Fibroblast of skin of abdomen (primary cell): ENCODE data around the gene MCCC1.
"Not testable (repeated sequence)": the region's sequence is repeated elsewhere in the genome, so short reads cannot be mapped to it uniquely, and the experiment has no call there.

Experiments
- DNase-seq: peaks from one replicate; pipeline ENCODE4 v3.0.0-alpha.2; 2013

Gene MCCC1

DNA sequence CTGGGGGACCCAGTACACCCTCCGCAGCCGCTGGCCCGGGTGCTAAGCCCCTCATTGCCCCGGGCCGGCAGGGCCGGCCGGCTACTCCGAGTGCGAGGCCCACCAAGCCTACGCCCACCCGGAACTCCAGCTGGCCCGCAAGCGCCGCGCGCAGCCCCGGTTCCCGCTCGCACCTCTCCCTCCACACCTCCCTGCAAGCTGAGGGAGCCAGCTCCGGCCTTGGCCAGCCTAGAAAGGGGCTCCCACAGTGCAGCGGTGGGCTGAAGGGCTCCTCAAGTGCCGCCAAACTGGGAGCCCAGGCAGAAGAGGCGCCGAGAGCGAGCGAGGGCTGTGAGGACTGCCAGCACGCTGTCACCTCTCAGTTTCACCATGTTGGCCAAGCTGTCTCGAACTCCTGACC is 4.7 kb upstream of the MCCC1 start:
- not testable (repeated sequence) for DNase-seq

DNA sequence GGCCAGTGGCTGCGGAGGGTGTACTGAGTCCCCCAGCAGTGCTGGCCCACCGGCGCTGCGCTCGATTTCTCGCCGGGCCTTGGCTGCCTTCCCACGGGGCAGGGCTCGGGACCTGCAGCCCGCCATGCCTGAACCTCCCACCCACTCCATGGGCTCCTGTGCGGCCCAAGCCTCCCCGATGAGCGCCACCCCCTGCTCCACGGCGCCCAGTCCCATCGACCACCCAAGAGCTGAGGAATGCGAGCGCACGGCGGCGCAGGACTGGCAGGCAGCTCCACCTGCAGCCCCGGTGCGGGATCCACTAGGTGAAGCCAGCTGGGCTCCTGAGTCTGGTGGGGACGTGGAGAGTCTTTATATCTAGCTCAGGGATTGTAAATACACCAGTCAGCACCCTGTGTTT is 1.7 kb upstream of the MCCC1 start:
- DNase-seq: not testable (repeated sequence)

DNA sequence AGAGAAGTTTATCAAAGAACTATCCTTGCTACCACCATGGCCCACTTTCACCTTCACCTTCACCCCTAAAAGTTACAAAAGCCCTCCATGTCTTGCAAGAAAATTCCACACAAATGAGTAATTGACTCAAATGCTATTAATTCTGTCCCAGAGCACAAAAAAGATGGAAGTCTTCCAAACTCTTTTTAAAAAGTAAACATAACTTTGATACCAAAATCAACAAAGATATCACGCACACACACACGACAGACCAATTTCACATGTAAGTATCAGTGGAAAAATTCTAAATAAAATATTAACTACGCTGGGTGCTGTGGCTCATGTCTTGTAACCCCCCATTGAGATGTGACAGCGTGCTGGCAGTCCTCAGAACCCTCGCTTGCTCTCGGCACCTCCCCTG is 1.1 kb upstream of the MCCC1 start:
- DNase-seq: peak; percentile 13

DNA sequence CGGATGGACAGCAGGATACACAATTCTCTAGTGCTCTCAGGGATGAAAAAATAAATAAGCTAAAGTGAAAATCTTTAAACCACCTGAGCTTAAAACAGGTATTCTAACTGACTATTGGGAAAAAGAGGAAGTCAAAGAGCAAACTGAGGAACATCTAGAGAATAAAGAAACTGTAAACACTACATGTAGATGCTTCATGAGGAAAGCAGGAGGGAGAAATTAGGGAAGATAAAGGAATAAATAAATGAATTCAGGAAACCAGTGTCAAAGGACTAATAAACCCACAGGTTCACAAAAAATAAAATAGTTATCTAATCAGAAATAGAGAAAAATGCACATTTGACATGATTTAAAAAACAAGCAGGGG is 525 bp upstream of the MCCC1 start:
- DNase-seq: no peak

DNA sequence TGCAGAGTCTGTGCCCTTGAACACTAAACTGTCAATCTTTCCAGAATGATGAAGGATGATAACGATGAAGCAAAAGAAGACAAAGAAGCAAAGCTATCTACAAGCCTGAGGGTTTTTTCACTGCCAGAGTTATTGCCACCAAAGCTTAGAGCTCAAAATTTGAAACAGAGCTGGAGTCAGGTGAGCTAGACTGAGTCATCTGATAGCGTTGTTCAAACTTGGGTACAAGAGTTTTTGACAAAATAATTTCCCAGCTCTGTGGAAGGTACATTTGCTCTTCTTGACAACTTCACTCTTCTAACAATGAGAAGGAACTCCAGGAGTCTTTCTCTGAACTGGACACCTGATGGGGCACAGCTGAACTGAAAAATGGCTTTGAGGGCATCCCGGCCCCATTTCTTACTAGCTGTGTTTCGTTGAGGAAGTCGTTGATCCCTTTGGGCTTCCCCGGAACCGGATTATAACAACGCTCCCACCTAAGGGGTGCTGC is 715 bp downstream of the MCCC1 start:
- no peak for DNase-seq

DNA sequence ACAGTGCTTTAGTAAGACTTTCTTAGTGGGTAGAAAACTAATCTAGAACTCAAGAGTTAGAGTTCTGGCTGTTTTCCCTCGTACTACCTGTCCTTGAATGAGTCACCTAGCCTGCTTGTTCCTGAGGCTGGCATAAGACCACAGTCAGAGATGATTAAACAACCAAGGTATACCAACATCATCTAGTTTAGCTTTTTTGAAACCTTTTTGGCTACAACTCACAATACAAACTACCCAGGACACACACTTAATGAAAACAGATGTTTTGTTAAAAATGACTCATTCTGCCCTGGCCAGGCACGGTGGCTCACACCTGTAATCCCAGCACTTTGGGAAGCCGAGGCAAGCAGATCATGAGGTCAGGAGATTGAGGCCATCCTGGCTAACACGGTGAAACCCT is 4.6 kb downstream of the MCCC1 start:
- no peak for DNase-seq

DNA sequence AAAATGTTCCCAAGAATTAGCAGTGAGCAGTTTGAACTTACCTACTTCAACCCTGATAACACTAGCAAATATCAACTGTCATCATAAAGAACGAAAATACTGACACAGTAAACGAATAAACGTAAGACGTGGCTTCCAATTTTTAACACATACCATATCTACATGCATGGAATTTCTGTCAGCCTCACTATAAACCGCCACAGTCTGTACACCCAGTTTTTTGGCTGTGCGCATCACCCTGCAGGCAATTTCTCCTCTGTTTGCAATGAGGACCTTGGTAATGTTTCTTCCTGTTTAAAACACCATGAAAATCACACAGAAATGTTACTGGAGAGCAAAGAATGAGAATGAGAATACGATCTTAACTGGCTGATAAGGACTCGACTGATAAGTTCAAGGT is 7.0 kb downstream of the MCCC1 start:
- no peak for DNase-seq

DNA sequence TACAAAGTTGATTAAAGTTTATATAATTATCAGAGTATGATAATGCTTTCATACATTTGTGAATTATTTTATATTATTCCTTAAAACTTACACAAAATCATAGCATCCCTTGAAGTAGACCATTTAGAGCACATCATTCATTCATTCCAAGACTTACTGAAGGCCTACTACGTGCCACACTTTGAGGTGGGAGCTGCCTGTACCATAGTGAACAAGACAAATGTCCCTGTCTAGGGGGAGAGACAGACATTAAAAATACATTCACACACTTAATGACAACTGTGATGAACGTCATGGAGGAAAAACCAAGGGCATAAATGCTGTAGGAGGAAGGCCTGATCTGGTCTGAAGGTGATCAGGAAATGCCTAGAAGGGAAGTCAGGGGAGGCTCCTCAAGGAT is 12.1 kb downstream of the MCCC1 start:
- no peak for DNase-seq

DNA sequence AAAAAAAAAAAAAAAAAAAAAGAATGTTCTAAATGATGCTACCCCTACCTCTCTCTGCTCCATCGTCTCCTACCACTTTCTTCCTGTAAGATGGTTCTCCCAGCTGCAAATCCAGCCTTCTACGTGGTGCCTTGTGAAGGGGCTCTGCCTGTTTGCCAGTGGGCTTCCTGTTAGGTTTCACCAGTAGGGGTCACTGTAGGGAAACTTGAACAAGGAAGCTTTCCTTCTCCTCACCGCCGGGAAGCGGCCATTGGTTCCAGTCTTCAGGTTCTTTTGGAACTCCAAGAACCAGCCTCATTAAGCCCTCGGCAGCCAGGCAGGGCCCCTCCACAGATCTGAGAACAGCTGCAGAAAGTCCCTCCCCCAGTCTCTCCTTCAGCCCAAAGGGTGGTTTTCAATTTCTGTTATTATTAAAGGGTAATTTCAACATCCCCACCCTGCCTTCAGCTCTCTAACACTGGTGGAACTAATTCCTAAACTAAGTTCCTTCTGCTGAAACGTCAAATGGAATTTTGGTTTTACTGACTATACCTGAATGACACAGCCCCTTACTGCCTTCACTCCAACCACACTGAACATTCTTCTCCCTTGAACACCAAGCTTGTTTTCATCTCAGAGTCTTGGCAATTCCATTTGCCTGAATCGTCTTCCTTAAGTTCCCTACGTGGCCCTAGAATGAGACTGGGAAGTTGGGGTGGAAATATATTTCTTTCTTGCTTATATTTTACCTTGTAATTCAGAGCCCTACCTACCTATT is 13.5 kb downstream of the MCCC1 start:
- DNase-seq: peak; percentile 48

DNA sequence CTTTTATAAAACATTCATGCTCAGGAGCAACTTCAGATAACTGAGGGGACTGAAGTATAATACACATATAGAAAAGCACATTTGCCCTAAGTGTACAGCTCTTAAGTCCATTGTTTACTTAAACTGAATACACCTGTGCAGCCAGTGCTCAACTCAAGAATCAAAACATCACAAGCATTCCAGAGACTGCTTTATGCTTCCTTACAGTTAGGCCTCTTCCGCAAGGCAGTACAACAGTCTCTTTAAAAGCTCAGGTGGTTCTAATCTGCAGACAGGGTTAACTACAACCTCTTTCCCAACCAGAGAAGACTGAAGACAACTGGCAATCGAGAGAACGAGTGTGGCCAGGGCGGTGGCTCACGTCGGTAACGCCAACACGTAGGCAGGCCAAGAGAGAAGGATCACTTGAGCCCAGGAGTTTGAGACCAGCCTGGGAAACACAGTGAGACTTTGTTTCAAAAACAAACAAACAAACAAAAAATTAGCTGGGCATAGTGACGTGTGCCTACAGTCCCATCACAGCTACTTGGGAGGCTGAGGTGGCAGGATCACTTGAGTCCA is 16.9 kb downstream of the MCCC1 start:
- DNase-seq: no peak

DNA sequence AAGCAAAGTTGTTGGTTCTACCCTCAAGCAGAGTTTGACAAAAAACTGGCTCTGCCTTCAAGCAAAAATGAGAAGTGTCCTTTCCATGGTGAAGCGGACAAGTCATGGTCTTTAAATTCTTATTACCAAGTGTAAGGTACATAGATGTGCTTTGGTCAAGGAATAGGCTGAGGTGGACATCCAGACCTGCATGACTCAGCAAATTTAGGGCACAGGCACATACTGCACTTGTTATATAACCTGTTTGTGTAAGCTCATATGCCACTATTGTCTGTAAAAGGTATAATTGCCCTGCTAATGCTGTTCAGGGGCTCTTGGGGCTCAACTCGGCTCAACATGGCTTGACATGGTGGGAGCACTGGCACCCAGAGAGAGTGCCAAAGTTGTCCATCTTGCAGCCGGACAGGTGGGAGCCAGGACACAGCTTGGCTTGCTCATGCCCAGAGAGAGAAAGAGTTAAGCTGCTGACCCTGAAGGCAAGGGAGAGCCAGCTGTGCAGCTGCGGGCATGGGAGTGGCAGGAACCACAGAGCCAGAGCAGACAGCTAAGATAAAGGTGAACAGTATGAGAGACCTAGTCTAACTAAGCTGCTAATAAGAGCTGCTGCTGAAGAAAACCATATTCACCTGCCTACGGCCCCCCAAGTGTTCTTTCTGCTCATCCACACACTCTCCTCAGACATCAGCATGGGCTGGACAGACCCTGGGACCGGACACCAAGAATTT is 17.7 kb downstream of the MCCC1 start:
- DNase-seq: no peak

DNA sequence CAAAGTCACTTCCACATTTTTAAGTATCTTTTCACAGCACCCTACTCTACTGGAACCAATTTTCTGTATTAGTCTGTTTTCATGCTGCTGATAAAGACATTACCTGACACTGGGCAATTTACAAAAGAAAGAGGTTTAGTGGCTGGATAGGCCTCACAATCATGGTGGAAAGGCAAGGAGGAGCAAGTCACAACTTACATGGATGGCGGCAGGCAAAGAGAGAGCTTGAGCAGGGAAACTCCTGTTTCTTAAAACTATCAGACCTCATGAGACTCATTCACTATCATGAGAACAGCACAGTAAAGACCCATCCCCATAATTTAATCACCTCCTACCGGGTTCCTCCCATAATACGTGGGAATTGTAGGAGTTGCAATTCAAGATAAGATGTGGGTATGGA is 18.7 kb downstream of the MCCC1 start:
- no peak for DNase-seq

DNA sequence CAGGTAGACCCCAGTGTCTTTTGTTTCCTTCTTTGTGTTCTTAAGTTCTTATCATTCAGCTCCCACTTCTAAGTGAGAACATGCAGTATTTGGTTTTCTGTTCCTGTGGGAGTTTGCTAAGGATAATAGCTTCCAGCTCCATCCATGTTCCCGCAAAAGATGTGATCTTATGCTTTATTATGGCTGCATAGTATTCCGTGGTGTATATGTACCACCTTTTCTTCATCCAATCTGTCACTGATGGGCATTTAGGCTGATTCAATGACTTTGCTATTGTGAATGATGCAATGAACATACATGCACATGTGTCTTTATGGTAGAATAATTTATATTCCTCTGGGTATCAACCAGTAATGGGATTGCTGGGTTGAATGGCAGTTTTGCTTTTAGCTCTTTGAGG is 24.4 kb downstream of the MCCC1 start:
- DNase-seq: no peak

DNA sequence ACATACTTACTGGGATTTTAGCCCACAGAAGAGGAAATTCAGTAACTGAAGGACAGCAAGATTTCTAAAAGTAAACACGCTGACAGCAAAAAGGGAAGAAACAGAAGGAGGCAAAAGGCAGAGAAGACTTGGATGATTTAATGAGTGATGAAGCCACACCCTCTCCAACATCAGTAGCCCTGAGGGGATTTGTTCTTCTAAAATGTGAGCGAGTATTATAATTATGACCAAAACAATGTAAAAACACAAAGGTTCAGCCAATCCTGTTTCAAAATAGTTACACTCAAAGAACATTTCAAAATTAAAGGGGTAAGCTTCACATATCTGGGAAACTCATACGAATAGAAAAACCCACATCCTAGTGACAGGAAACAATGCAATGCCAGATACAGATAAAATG is 25.0 kb downstream of the MCCC1 start:
- DNase-seq: no peak

DNA sequence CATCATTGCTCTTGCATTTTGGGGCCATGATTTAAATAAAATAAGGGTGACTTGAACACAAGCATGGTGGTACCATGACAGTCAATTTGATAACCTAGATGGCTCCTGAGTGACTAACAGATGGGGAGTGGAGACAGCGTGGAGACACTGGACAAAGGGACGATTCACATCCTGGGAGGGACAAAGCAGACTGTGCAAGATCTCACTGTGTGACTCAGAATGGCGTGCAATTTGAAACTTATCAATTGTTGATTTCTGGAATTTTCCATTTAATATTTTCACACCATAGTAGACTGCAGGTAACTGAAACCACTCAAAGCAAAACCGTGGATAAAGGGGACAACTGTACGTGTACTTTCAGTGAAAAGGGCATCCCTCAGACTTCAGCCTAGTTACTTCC is 25.5 kb downstream of the MCCC1 start:
- DNase-seq: no peak

DNA sequence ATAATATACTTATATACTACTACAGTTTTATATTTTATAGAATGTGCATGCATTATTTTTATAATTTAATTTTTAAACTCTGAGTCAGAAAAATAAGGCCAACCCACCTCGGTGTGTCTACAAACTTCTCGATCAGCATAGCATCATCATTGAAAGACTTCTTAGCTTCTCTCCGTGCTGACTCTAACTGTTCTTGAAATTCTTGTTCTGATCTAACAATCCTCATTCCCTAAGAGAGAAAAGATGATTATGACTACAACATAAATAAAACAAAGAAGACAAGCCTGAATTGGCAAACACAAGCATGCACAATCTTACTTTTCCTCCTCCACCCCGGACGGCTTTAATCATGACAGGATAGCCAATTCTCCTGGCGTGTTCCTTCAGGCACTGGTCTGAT is 28.4 kb downstream of the MCCC1 start:
- no peak for DNase-seq

DNA sequence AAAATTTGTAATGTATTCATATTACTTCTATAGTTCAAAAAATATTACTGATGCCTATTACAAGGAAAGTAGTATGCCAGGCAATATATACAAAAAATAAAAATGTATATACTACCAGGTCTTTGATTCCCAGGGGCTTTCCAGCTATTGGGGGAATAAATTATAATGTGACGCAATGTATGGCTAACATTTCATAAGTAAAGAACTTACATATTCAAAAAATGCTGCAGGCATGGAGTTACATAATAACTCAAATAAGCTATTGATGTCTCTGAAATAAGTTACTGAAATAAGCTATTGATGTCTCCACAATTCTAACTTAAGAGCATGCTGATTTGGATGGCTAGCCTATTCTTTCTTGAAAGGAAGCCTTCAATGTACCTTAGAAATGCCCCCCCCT is 30.2 kb downstream of the MCCC1 start:
- peak; percentile 8 for DNase-seq

DNA sequence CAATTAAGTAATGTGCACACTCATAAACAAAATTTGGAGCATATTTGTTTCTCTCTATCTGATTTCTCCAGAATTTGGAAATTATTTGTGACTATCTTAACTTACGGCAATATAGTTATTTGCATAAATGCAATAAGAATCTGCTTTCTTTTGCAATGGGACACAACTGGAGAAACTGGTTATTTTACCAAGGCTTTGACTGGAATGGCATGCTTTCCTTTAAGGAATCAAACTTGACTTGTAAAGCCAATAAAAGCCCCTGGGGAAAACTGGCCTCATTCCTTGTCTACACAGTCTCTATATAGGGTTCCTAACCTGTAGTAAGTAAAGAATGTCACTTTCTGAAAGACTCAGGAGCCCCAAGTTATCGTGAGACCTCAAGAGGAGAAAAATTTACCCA is 32.4 kb downstream of the MCCC1 start:
- DNase-seq: not testable (repeated sequence)

DNA sequence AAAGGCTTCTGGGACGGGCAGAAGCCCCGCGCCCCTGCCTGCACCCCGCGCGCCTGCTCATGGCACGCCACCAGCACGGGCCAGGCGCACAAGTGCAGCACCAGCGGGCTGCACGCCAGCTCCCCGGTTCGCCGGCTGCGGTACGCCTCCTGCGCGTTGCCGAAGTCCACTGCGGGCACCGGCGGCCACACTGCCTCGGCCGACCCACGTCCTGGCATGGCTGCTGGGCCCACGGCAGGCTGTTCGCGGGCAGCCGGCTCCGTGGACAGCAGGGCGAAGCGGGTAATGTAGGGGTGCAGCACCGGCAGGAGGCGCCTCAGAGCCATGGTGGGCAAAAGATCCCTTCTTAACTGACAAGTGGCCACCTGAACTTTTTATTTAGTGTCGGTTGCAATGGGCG is 34.8 kb downstream of the MCCC1 start:
- DNase-seq: no peak

DNA sequence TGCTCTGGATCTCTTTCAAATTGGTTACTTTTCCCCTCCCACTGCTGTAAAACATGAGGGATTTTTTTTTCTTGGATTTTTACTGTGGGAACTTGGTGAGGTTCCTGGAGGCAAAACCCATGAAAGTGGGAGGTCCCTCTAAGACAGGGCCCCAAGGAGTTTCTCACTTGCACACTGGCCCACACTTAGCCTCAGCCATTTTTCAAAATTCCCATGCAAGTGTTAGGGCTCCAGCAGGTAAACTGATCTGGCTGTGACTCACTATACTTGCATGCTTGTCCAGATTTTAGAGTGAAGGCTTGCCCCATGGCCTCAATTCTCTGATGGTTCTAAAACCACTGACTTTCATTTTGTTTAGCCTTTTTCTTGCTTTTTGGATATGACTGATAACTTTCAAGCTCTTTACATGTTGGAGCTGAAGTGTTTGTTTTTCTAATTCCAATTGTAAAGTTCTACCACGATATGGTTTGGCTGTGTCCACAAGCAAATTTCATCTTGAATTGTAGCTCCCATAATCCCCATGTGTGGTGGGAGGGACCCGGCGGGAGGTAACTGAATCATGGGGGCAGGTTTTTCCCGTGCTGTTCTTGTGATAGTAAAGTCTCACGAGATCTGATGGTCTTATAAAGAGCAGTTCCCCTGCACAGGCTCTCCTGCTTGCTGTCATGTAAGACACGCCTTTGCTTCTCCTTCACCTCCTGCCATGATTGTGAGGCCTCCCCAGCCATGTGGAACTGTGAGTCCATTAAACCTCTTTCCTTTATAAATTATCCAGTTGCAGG is 37.7 kb downstream of the MCCC1 start:
- DNase-seq: peak; percentile 16

DNA sequence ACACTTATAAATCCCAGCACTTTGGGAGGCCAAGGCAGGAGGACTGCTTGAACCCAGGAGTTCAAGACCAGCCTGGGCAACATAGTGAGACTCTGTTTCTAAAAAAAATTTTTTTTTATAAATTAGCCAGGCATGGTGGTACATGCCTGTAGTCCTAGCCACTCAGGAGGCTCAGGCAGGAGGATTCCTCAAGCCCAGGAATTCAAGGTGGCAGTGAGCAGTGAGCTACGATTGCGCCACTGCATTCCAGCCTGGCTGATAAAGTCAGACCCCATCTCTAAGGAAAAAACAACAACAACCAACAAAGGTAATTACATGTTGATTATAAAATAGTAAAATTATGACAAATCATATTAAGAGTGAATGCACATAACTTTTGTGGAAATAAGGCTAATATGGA is 40.9 kb downstream of the MCCC1 start:
- no peak for DNase-seq

DNA sequence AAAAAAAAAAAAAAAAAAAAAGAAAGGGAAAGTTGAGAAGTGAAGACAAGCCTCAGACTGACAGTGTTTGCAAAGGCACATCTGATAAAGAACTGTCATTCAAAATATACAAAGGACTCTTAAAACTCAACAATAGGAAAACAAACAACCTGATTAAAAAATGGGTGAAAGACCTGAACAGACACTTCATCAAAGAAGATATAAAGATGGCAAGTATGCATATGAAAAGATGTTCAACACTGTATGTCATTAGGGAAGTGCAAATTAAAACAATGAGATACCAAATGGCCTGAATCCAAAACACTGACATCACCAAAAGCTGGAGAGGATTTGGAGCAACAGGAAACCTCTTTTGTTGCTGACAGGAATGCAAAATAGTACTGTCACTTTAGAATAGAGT is 48.6 kb downstream of the MCCC1 start:
- DNase-seq: no peak

DNA sequence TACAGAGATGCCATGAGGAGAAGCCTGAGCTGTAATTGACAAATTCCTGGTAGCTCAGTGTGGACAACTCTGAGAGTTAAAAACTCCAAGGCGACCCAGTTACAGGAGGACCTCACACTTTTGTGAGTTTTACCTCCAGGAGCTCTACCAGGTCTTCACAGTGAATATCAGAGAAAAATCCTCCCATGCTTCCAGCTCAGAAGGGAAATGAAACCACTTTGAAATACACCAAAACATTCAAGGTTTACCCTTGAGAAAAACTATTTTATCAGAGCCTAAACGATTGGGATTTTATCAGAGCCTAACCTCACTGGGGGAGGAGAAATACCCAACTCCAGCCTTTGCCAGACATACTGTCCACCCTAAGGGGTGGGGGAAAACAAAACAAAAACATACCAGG is 52.4 kb downstream of the MCCC1 start:
- no peak for DNase-seq
